ENCODE data around the gene NCOA3. TPM values are rescaled to one million over a fixed set of nuclear protein-coding genes. Genes with fewer than 3 reads are reported as not detected.
A peak's percentile ranks its signal among the peaks of the same experiment; 100 is the strongest.

The NCOA3 gene
- total RNA-seq, 3 donors from 2014 or later = 40.6 to 57.1 (median 45.1) TPM

- H3K36me3 ChIP-seq = peaks cover 9% of the 10 kb centered on the region
- H3K4me1 ChIP-seq = no peaks in the 10 kb centered on the region
- no peak for DNase-seq (ENCODE audit: low spot score in 2 of 2)
- no peaks in the 10 kb centered on the region for H3K27me3 ChIP-seq
- no peak overlapping the region for H3K27ac ChIP-seq
- intact Hi-C loops (cut with DNase I; ENCODE audit: low total_unique reads) = no loop called here
- H3K9me3 ChIP-seq = no peaks in the 10 kb centered on the region
- TF ChIP-seq POLR2A (IDR thresholded peaks at IDR 0.05) = no peak
- no peak for TF ChIP-seq CTCF (IDR thresholded peaks at IDR 0.05)
- TF ChIP-seq POLR2AphosphoS5 (IDR thresholded peaks at IDR 0.05) = no peak
- no peak overlapping the region for H3K4me3 ChIP-seq
Observed at GRCh38 chr20:47653869-47654268, 152.2 kb downstream of the NCOA3 start.

GRCh38 chr20:47654370-47654769 is 152.7 kb downstream of the NCOA3 start:
- Histone ChIP-seq H3K27me3 (no peaks in the 10 kb centered on the region), H3K36me3 (peaks cover 9% of the 10 kb centered on the region), H3K9me3 (no peaks in the 10 kb centered on the region), H3K4me3 (no peak overlapping the region), H3K27ac (no peak overlapping the region), H3K4me1 (no peaks in the 10 kb centered on the region)
- DNase-seq (ENCODE audit: low spot score in 2 of 2) = no peak
- intact Hi-C loops (cut with DNase I; ENCODE audit: low total_unique reads) = no loop called here
- TF ChIP-seq POLR2AphosphoS5 (IDR thresholded peaks at IDR 0.05) (no peak), POLR2A (IDR thresholded peaks at IDR 0.05) (no peak), CTCF (IDR thresholded peaks at IDR 0.05) (no peak)

DNA sequence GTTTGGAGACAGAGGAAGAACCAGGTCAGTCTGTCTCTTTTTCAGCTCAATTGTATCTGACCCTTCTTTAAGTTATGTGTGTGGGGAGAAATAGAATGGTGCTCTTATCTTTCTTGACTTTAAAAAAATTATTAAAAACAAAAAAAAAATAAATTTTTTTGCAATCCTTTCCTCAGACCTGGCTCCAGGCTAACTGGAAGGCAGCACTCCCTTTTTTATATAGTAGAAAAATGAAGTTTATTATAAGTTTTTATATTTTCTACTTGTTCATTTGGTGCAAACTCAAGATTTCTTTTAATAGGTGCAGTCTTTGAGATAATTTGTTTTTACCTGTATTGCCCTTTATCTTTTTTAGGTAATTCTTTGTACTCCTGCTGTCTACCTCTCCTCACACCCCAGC is 153.9 kb downstream of the NCOA3 start:
- intact Hi-C loops (cut with DNase I; ENCODE audit: low total_unique reads) = no loop called here
- H3K4me3 ChIP-seq = no peak overlapping the region
- H3K9me3 ChIP-seq = no peaks in the 10 kb centered on the region
- H3K36me3 ChIP-seq = peaks cover 9% of the 10 kb centered on the region
- no peaks in the 10 kb centered on the region for H3K27me3 ChIP-seq
- no peaks in the 10 kb centered on the region for H3K4me1 ChIP-seq
- DNase-seq (ENCODE audit: low spot score in 2 of 2) = no peak
- TF ChIP-seq POLR2AphosphoS5 (IDR thresholded peaks at IDR 0.05) (no peak), POLR2A (IDR thresholded peaks at IDR 0.05) (no peak), CTCF (IDR thresholded peaks at IDR 0.05) (no peak)
- no peak overlapping the region for H3K27ac ChIP-seq

DNA sequence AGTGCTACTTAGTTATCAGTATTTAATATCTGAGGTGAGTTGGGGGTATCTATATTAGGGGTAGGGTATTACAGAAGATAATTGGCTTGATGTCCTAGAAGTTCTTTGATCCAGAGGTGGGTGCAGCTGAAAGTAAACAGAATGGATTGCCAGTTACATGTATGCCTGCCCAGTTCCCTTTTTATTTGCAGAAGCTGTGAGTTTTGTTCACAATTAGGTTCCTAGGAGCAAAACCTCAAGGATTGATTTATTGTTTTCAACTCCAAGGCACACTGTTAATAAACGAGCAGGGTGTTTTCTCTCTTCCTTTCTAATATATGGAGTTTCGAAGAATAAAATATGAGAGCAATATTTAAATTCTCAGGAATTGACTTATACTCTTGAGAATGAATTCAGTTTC is 154.6 kb downstream of the NCOA3 start:
- Histone ChIP-seq H3K4me3 (no peak overlapping the region), H3K36me3 (peaks cover 9% of the 10 kb centered on the region), H3K4me1 (no peaks in the 10 kb centered on the region), H3K9me3 (no peaks in the 10 kb centered on the region), H3K27ac (no peak overlapping the region), H3K27me3 (no peaks in the 10 kb centered on the region)
- intact Hi-C loops (cut with DNase I; ENCODE audit: low total_unique reads) = no loop called here
- TF ChIP-seq POLR2AphosphoS5 (IDR thresholded peaks at IDR 0.05) = no peak
- TF ChIP-seq POLR2A (IDR thresholded peaks at IDR 0.05) = no peak
- TF ChIP-seq CTCF (IDR thresholded peaks at IDR 0.05) = no peak
- DNase-seq (ENCODE audit: low spot score in 2 of 2) = no peak

- Histone ChIP-seq H3K27ac (no peak overlapping the region), H3K4me1 (no peaks in the 10 kb centered on the region), H3K9me3 (no peaks in the 10 kb centered on the region), H3K4me3 (no peak overlapping the region), H3K27me3 (no peaks in the 10 kb centered on the region), H3K36me3 (no peaks in the 10 kb centered on the region)
- no peak for TF ChIP-seq CTCF (IDR thresholded peaks at IDR 0.05)
- TF ChIP-seq POLR2AphosphoS5 (IDR thresholded peaks at IDR 0.05) = no peak
- DNase-seq (ENCODE audit: low spot score in 2 of 2) = peak in 1 of 2 donors; percentile 12
- intact Hi-C loops (cut with DNase I; ENCODE audit: low total_unique reads) = loop anchor here (10.0 kb wide), 1 partner anchor 965 kb away; no protein-coding TSS in a partner anchor
Observed at GRCh38 chr20:47659904-47660601, 158.4 kb downstream of the NCOA3 start.
